ENCODE results near the gene HSPA12A.

GRCh38 chr10:116689744-116690143 is 52.6 kb downstream of the HSPA12A start:
- TF ChIP-seq CTCF (IDR thresholded peaks at IDR 0.05) (no peak), EP300 (IDR thresholded peaks at IDR 0.05) (no peak), POLR2A (IDR thresholded peaks at IDR 0.05) (no peak)
